Ascending aorta (tissue), 2 donors: ENCODE measurements around the gene RNF222. TPM values are rescaled to one million over a fixed set of nuclear protein-coding genes. Genes with fewer than 3 reads are reported as not detected.

Source experiments
- DNase-seq, 2 donors: peaks; one replicate each; pipeline ENCODE4 v3.0.0-alpha.2; 2019; ENCODE audit warnings: low spot score in 2 of 2
- H3K27ac ChIP-seq, 2 donors: fragments of 200-600 bp; sonication (generic); one replicate each; pipeline ENCODE4 v1.5.1; 2016 to 2017; ENCODE audit warnings: mild to moderate bottlenecking in 1 of 2
- H3K27me3 ChIP-seq: fragments of 200-600 bp; sonication (generic); one replicate; pipeline ENCODE4 v1.5.1; 2017
- H3K36me3 ChIP-seq, 2 donors: fragments of 200-600 bp; sonication (generic); one replicate each; pipeline ENCODE4 v1.5.1; 2016
- H3K4me1 ChIP-seq, 2 donors: fragments of 200-600 bp; sonication (generic); one replicate each; pipeline ENCODE4 v1.5.1; 2016 to 2017; ENCODE audit warnings: mild to moderate bottlenecking in 1 of 2
- H3K4me3 ChIP-seq, 2 donors: fragments of 200-600 bp; sonication (generic); one replicate each; pipeline ENCODE4 v1.5.1; 2016 to 2017; ENCODE audit warnings: mild to moderate bottlenecking in 1 of 2
- H3K9me3 ChIP-seq, 2 donors: fragments of 200-600 bp; sonication (generic); one replicate each; pipeline ENCODE4 v1.5.1; 2016
- intact Hi-C: fragments of 100-400 bp; cut with DNase I; formaldehyde crosslinking; loops from one replicate; pipeline ENCODE4 v1.15.1; 2023
- total RNA-seq: library from RNA; depleted of rRNA; stranded (reverse); fragments of >200 nt; gene quantifications from one replicate; pipeline ENCODE4 v1.1.0, GENCODE V29; 2016
- TF ChIP-seq, protein P1 (sequence below), 3 experiments: fragments of 200-600 bp in 2 of 3; fragments of 450-650 bp in 1 of 3; sonication (generic) in 2 of 3; IDR thresholded peaks; one replicate each; pipeline ENCODE4 v1.5.1; 2016 to 2019; ENCODE audit warnings: antibody characterized with exemption in 3 of 3, mild to moderate bottlenecking in 1 of 3, moderate library complexity in 1 of 3

The RNF222 gene
- total RNA-seq, 1 donor from 2014 or later = not detected

DNA sequence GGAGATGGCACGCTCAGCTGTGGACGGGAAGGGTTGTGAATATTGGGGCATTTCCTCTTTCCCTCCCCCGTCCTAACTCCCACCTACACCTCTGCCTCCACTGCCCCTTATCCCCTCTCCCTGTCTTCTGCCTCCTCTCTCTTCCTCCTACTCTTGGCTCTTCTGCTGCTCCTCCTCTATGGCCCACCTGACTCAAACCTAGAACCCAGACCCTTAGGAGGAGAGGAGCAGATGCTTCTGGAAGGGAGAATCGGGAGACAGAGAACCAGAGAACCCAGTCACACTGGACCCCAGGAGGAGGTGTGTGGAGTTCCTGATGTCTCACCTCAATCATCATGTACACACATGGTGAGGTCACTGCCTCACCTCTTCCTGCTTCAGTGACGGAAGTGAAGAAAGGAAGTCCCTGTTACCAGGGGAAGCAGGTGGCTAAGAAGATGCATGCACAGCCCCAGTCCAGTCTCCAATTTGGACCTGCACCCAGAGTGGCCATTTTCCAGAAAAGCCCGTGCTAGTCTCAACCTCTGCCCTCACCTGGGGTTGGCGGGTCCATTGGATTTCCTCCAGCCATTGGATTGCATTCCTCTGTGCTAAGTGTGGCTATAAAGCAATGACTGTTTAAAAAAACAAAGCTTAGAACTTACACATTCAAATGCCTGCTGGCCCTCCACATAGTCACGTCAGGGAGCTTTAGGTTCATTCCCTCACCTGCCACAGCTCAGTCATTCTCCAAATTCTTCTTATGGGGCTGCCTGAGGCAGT lies 4.0 kb downstream of the RNF222 start:
- Histone ChIP-seq H3K36me3 (no peaks in the 10 kb centered on the region), H3K4me1 (no peaks in the 10 kb centered on the region), H3K27me3 (no peaks in the 10 kb centered on the region), H3K9me3 (no peaks in the 10 kb centered on the region), H3K4me3 (no peak overlapping the region), H3K27ac (no peak overlapping the region)
- TF ChIP-seq, protein P1, sequence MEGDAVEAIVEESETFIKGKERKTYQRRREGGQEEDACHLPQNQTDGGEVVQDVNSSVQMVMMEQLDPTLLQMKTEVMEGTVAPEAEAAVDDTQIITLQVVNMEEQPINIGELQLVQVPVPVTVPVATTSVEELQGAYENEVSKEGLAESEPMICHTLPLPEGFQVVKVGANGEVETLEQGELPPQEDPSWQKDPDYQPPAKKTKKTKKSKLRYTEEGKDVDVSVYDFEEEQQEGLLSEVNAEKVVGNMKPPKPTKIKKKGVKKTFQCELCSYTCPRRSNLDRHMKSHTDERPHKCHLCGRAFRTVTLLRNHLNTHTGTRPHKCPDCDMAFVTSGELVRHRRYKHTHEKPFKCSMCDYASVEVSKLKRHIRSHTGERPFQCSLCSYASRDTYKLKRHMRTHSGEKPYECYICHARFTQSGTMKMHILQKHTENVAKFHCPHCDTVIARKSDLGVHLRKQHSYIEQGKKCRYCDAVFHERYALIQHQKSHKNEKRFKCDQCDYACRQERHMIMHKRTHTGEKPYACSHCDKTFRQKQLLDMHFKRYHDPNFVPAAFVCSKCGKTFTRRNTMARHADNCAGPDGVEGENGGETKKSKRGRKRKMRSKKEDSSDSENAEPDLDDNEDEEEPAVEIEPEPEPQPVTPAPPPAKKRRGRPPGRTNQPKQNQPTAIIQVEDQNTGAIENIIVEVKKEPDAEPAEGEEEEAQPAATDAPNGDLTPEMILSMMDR (IDR thresholded peaks at IDR 0.05) = no peak
- no peak for DNase-seq
- intact Hi-C loops = no loop called here

DNA sequence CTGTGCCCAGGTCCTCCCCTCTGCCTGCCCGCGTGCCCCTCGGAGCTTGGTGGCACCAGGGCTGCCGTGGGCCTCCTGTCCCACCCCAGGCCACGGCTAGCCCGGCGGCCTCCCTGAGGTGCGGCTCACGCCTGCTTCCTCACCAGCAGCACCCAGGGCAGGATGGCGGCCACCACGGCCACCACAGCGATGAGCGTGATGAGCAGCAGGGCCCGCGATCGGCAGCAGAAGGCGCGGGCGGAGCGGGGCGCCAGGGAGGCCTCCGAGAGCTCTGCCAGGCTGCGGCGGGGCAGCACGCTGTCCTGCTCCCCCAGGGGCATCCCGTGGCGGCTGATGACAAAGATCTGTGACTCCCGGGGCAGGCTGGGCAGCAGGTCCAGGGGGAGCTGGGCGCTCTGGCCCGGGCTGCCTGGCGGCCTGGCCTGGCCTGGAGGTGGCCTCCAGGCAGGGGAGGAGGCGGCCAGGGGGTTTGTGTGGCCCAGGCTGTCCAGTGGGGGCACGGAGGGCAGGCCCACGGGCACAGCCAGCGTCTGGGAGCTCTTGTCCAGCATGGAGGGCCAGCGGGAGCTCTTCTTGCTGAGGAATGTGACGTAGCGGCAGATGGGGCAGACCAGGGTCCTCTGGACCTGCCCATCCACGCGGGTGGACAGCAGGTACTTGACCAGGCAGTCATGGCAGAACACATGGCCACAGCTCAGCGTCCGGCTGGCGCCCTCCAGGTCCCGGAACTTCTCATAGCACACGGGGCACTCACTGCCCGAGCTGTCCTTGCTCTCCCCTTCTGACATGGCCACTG lies 4.8 kb downstream of the RNF222 start:
- no peak for DNase-seq
- Histone ChIP-seq H3K9me3 (no peaks in the 10 kb centered on the region), H3K4me1 (no peaks in the 10 kb centered on the region), H3K27me3 (no peaks in the 10 kb centered on the region), H3K27ac (no peak overlapping the region), H3K36me3 (no peaks in the 10 kb centered on the region), H3K4me3 (no peak overlapping the region)
- TF ChIP-seq, protein P1 (IDR thresholded peaks at IDR 0.05) = no peak
- intact Hi-C loops = no loop called here

DNA sequence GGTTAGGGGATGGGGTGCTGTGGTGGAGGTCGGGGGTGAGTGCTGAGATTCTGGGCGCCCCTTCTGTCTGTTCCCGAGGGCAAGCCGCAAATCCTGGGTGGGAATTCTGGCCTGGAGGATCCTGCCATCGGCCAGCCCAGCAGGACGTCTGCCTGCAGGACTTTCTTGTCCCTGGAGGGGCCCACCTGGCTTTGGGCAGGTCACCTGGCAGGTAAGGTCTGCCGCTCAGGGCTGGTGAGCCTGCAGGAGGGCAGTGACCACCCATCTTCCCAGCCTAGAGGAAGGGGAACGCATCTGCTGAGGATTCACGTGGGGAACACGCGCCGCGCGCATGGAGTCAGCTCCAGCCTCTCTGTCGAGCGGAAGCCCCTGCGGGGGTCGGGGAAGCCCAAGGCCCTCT lies 5.4 kb downstream of the RNF222 start:
- no peak overlapping the region for H3K27ac ChIP-seq
- TF ChIP-seq, protein P1 (IDR thresholded peaks at IDR 0.05) = no peak
- H3K36me3 ChIP-seq = no peaks in the 10 kb centered on the region
- no peaks in the 10 kb centered on the region for H3K27me3 ChIP-seq
- intact Hi-C loops = no loop called here
- H3K4me1 ChIP-seq = no peaks in the 10 kb centered on the region
- no peak overlapping the region for H3K4me3 ChIP-seq
- H3K9me3 ChIP-seq = no peaks in the 10 kb centered on the region
- DNase-seq = no peak

DNA sequence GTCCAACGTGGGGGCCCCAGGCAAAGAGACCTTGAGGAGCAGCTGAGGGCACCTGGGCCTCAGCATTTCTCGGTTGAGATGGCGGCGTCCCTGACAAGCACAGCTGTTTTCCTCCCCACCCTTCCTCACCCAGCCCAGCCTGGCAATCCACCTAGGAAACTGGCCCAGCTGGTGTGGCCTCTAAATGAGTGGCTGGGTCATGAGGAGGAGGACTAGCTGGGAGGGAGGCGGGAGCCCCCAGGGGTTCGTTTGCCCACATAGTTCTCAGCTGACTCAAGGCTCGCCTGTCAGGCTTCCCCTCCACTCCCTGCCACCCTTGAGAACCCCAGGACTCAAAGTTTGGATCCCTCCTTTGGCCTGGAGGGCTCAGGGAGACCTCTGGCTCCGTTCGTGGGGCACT lies 5.9 kb downstream of the RNF222 start:
- DNase-seq = no peak
- Histone ChIP-seq H3K27ac (no peak overlapping the region), H3K9me3 (no peaks in the 10 kb centered on the region), H3K4me3 (no peak overlapping the region), H3K4me1 (no peaks in the 10 kb centered on the region), H3K36me3 (no peaks in the 10 kb centered on the region), H3K27me3 (no peaks in the 10 kb centered on the region)
- intact Hi-C loops = no loop called here
- TF ChIP-seq, protein P1 (IDR thresholded peaks at IDR 0.05) = no peak

DNA sequence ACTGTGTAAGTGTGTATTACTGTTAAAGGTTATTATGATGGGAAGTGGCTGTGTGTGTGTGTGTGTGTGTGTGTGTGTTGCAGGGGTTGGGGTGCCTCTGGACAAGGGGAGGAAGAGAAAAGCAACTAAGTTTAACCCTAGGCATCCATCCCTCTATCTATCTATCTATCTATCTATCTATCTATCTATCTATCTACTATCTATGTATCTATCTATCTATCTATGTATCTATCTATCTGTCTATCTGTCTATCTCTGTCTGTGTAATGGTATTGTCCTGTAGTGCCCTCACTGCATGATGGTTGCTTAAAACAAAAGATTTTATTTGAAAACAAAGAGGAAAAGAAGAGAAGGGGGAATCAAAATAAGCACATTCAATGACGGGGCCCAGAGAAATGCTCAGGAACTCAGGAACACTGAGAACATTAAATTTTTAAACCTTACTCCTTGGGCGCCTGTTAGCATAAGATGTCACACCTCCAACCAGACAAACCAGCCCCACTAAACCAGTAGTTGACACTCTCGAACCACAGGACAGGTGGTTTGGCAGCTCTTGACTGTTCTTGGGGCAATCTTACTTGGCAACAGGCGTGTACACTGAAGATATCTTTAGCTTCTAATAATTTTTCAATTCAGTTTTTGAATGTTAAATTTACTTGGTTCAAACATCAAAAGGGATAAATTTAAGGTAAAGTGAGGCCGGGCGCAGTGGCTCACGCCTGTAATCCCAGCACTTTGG lies 9.5 kb downstream of the RNF222 start:
- Histone ChIP-seq H3K36me3 (no peaks in the 10 kb centered on the region), H3K9me3 (no peaks in the 10 kb centered on the region), H3K27me3 (no peaks in the 10 kb centered on the region), H3K4me1 (peaks cover 2 to 6% of the 10 kb centered on the region in 2 donors), H3K4me3 (no peak overlapping the region), H3K27ac (no peak overlapping the region)
- TF ChIP-seq, protein P1 (IDR thresholded peaks at IDR 0.05) = no peak
- no peak for DNase-seq
- intact Hi-C loops = loop anchor here (10.0 kb wide), 3 partner anchors 163 to 507 kb away; no protein-coding TSS in a partner anchor
